Thyroid gland (tissue), 4 donors: ENCODE measurements around the gene NOL8.

Experiments used
- POLR2A ChIP-seq, 2 donors: fragments of 450-650 bp; IDR thresholded peaks; one replicate each; pipeline ENCODE4 v1.6.1; 2017; ENCODE audit warnings: antibody characterized with exemption in 2 of 2, mild to moderate bottlenecking in 2 of 2, moderate library complexity in 1 of 2
- TF ChIP-seq, protein P1 (sequence below), 6 experiments: fragments of 200-600 bp in 3 of 6; fragments of 450-650 bp in 3 of 6; sonication (generic) in 3 of 6; IDR thresholded peaks; one replicate each; pipeline ENCODE4 v1.5.1; 2016 to 2019; ENCODE audit warnings: antibody characterized with exemption in 6 of 6, mild to moderate bottlenecking in 2 of 6, inconsistent platforms in 1 of 6, moderate library complexity in 1 of 6

DNA sequence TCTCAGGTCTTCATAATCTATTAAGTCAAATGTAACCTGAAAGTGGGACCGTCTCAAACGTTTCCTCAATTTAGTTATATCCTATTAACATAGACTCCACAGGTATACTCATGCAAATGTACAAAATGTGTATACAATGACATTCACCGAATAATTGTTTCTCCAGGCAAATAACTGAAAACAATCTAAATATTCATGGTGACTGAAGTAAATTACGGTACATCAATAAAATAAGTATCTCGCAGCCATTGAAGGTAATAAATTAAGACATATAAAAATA is 32.1 kb downstream of the NOL8 start:
- TF ChIP-seq, protein P1, sequence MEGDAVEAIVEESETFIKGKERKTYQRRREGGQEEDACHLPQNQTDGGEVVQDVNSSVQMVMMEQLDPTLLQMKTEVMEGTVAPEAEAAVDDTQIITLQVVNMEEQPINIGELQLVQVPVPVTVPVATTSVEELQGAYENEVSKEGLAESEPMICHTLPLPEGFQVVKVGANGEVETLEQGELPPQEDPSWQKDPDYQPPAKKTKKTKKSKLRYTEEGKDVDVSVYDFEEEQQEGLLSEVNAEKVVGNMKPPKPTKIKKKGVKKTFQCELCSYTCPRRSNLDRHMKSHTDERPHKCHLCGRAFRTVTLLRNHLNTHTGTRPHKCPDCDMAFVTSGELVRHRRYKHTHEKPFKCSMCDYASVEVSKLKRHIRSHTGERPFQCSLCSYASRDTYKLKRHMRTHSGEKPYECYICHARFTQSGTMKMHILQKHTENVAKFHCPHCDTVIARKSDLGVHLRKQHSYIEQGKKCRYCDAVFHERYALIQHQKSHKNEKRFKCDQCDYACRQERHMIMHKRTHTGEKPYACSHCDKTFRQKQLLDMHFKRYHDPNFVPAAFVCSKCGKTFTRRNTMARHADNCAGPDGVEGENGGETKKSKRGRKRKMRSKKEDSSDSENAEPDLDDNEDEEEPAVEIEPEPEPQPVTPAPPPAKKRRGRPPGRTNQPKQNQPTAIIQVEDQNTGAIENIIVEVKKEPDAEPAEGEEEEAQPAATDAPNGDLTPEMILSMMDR (IDR thresholded peaks at IDR 0.05), result no peak
- TF ChIP-seq POLR2A (IDR thresholded peaks at IDR 0.05), result no peak
